Measurements from ENCODE around the gene HYOU1.
"Not testable (repeated sequence)": the region's sequence is repeated elsewhere in the genome, so short reads cannot be mapped to it uniquely, and the experiment has no call there.

The HYOU1 gene, protein sequence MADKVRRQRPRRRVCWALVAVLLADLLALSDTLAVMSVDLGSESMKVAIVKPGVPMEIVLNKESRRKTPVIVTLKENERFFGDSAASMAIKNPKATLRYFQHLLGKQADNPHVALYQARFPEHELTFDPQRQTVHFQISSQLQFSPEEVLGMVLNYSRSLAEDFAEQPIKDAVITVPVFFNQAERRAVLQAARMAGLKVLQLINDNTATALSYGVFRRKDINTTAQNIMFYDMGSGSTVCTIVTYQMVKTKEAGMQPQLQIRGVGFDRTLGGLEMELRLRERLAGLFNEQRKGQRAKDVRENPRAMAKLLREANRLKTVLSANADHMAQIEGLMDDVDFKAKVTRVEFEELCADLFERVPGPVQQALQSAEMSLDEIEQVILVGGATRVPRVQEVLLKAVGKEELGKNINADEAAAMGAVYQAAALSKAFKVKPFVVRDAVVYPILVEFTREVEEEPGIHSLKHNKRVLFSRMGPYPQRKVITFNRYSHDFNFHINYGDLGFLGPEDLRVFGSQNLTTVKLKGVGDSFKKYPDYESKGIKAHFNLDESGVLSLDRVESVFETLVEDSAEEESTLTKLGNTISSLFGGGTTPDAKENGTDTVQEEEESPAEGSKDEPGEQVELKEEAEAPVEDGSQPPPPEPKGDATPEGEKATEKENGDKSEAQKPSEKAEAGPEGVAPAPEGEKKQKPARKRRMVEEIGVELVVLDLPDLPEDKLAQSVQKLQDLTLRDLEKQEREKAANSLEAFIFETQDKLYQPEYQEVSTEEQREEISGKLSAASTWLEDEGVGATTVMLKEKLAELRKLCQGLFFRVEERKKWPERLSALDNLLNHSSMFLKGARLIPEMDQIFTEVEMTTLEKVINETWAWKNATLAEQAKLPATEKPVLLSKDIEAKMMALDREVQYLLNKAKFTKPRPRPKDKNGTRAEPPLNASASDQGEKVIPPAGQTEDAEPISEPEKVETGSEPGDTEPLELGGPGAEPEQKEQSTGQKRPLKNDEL

DNA sequence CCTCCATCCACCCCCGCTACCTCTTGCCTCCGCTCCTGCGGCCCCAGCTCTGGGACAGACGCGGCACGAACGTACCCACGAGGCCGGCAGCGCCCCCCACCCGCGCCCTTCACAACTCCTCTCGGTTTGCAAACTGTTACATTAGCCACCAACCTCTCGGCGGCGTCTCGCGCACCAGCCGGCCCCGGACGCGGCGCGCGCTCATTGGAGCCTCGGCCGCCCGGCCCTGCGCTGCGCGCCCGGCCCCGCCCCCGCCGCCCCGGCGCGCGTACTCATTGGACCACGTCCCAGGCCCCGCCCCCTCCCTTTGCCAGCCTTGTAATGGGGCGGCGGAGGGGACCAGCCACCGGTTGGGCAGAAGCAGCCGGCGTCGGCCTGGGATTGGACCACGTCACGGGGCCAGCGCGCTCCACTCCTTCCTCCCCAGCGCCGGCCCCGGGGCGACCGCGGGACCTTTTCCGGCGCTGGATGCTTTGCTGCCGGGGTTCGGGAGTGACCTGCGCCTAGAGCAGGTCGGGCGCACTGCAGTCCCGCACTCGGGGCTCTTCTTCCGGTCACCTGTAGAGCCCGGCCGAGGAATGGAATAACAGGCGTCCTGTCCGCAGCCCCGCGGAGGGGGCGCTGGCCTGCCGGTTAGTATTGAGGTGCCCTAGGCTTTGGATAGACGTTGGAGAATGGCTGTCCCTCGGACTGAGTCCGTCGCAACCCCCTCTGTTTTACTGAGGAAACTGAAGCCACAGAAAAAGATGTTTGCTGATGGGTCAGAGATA is at the start of gene HYOU1:
TSS of gene HYOU1 (minus strand) at position 206 of the 770 bp plus-strand sequence. CDS start 1,045 bp downstream, outside the sequence.
- DNase-seq = peak; percentile 97 to 99

DNA sequence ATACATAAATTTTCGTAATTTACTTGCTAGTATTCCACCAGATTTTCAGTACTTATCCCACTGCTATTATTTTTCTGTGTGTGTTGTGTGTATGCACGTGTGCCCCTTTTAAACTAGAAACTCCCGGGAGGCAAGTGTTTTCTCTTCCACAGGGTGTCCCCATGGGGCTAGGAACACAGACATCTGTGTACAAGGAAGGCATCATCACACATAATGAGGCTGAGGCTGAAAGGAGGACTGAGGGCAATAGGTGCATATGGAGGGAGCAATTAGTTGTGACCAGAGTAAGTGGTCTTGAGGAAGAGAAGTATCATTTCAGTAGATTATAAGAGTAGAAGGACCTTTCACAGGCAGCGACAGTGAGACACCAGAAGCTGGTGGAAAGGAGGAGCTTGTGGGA is 46.8 kb upstream of the HYOU1 start:
- DNase-seq = no peak

DNA sequence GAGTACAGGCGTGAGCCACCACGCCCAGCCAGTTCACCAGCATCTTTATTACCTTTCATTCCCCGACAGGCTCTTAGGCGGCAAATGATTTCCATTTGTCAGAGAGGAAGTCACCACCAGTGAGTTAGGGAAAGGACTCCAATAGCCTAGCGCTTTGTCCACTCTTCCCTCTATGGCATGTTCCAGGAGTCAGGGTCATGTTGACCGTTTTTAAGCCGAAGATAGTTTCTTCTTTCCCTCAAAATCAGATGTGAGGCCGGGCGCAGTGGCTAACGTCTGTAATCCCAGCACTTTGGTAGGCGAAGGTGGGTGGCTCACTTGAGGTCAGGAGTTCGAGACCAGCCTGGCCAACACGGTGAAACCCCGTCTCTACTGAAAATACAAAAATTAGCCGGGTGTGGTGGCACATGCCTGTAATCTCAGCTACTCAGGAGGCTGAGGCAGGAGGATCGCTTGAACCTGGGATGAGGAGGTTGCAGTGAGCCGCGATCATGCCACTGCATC is 46.2 kb upstream of the HYOU1 start:
- DNase-seq = not testable (repeated sequence)

DNA sequence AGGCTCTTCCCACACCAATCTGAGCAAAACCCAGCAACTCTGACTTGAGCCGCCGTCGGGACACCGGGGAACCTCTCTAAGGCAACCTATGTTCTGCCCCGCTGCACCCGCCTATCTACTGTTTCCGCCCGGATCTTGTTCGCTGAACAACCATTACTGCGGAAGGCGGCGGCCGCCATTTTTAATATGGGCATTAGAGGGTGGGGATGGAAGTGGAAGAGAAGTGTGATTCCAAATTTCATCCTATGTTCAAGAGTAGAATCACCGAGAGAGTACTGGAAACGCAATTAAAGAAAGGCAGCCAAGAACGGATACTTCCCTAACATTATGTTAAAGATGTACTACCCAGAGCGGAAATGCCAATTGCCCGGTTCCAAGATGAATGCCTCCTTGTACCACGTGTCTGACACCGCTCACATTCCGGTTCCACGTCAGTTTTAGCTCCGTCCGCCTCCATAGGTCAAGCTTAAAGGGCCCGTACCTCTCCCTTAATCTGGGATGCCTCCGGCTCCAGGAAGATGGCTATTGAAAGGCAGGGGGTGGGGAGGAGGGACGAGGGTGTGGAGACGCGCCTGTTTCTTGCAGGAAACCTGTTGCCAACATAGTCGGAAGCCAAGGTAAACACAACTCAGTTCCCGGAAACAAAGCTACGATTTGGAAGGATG is 44.9 kb upstream of the HYOU1 start, which contains the start of gene DPAGT1:
TSS of gene DPAGT1 (minus strand) at position 95 of the 665 bp plus-strand sequence. CDS start 198 bp downstream, outside the sequence.
- DNase-seq = peak; percentile 77 to 83

DNA sequence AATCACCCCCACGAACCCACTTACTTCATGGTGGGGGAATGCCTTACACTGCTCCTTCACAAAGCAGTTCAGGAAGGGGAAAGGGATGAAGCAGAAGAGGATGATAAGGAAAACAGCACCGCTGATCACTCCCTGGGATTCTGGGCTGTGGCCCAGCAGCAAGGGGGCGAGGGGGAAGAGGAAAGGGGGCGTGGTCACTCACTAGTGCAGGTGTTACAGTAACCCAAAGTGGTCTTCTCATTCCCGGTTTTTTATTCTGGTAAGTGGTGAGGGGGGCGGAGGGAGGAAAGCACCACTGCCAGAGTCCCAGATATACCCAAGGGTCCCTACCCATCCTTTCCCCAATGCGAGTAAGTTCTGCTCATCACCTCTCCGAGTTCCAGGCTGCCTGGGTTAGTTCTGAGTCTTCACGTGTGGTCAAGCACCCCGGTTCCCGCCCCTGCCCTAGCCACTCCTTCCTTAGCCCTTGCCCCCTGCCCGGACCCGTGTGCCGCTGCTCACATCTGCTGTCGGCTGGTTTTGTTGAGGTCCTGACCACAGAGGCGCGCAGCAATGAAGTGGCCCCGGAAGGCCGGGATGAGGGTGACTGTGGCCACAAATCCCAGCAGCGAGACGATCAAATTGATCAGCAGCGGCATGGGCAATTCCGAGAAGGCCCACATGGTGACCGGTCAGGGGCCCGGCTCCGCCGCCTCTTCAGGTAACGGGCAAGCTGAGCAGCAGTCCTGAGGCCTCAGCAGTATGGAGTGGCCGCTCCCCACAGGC is 44.2 kb upstream of the HYOU1 start:
- no peak for DNase-seq

DNA sequence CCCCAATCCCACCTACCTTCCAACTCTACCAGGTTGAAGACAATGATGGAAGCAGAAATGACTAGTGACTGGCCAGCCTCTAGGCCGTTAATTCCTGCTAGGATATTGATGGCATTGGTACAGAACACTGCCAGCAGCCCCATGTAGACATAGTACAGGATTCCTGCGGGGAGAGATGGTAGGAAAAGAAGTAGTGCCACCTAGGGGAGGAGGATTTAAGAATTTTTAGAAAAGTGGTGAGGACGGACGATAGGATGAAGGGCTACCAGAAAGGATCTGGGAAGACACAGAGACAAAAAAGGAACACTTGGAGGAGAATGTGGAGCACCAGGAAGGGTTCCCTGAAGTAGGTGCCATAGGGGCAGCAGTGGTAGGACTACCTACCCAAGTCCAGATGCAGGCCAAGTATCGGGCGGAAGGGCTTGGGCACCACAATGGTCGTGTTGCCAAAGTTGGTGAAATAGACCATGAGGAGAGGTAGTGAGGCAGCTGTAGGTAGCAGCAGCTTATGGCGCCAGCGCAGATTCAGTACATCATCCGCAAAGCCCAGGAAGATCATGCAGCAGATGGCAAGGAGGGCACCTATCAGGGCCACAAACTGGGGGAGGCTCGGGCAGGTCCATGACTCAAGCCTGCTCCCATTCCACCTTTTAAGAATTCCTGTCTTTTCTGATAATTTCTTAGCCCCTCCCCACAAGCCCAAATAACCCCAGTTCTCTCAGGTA is 43.4 kb upstream of the HYOU1 start:
- DNase-seq = no peak

DNA sequence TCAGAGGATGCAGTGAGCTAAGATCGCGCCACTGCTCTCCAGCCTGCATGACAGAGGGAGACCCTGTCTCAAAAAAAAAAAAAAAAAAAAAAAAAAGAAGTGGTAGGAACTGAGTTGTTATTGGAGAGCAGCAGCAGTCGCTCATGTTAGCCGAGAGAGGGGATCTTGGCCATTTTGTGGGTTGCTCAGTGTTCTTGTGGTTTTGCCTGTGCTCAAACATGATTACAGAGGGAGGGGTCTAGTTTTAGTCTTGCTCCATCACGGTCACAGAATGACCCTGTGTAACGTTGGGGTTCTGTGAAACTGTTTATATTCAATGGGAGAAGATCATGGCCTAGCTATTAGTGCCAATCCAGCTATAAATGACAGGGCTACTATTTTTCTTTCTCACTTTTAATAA is 42.7 kb upstream of the HYOU1 start:
- DNase-seq = no peak

DNA sequence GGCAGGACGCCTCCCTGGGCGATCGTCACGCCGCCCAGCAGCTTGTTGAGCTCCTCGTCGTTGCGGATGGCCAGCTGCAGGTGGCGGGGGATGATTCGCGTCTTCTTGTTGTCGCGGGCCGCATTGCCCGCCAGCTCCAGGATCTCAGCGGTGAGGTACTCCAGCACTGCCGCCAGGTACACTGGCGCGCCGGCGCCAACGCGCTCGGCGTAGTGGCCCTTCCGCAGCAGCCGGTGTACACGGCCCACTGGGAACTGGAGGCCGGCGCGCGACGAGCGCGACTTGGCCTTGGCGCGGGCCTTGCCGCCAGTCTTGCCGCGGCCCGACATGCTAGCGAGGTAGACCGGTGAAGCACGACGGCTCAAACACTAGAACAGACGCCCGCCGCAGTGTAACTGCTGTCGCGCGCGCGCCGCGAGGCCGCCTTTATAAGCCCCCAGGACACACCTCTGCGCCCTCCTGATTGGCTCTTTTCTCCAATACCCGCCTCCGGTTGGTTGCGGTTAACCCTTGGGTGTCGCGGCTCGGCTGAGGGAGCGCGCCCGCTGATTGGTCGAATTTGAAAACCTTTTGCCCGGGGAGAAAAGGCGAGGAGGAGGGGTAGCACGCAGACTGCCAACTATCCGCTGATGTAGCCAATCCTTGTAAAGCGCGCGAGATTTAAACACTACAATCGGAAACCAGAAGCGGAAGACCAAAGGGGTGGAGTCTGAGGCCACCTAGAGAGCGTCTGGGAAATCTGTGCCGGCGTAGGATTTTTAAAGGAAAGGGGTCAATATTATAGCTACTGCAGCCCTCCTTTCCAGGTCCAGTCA is 38.3 kb upstream of the HYOU1 start:
- peak; percentile 97 to 100 for DNase-seq

DNA sequence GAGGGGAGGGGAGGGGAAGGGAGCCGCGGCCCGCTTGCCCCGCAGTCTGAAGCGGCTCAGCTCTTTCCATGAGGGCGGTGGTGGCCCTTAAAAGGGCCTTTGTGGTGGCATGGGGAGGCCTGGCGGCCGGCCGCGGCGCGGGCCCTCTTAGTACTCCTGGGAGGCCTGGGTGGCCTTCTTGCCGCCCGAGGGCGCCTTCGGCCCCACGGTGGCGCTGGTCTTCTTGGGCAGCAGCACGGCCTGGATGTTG is 37.7 kb upstream of the HYOU1 start:
- peak; percentile 55 to 59 for DNase-seq

DNA sequence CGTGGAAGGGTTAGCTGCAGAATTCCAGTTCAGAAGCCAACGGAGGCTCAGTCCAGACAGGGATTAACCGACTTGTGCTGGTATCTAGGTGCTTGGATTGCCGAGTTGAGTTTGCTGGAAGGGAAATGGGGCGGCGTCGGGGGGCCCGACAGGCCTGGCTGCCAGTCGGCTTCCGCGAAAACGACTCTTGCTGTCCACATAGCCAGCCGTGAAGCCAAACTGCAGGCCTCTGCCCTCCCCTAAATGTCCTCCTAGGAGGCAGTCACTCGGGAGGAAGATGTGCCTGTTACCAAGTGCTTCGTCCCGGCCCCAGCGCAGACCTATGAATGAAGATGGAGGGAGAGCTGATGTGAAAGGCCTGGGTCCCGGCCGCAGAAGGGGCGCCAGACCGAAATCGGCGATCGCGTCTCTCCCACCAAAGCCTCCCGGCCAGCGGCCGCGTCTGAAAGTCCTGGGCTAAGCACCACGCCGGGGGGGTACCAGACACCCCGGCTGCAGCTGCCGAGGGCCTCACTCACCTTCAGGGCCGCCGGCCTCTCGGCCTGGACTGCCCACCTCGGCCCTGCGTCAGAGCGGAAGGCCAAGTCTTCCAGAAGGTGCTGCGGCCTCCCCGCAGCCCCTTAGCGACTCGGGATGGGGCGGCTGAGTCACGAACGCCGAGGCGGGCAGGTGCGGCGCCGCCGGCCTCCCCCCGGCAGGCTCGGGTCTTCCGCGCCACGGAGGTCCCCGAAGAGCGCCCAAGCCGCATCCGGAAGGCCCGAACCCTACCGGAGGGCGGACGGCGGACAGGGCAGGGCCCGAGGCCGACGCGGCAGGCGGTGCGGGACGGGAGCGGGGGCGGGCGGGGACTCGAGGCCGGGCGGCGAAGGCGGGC is 37.2 kb upstream of the HYOU1 start:
- DNase-seq = peak; percentile 58 to 61

DNA sequence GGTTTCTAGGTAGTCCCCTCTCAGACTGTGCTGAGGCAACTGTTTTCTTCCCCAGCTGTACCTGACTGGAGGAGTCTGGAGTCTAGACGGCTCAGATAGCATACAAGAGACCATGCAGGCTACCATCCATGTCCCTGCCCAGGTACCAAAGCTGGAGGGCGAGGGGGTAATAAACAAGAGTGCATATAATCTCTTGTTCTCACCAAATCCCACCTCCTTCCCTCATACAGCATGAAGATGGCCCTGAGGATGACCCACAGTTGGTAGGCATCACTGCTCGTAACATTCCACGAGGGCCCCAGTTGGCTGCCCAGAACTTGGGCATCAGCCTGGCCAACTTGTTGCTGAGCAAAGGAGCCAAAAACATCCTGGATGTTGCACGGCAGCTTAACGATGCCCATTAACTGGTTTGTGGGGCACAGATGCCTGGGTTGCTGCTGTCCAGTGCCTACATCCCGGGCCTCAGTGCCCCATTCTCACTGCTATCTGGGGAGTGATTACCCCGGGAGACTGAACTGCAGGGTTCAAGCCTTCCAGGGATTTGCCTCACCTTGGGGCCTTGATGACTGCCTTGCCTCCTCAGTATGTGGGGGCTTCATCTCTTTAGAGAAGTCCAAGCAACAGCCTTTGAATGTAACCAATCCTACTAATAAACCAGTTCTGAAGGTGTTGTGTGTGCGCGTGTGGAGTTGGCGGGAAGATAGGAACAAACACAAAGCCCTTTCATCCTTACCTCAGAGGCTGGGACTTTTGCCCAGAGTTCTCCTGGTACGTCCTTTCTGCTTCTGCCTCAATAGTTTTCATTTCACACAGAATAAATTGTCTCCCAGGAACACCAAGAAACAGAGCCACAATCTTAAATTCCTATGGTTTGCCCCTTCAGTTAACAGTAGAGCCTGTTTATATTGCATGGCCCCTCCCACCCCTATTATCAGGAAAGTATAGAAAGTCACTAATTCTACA is 36.2 kb upstream of the HYOU1 start:
- no peak for DNase-seq

DNA sequence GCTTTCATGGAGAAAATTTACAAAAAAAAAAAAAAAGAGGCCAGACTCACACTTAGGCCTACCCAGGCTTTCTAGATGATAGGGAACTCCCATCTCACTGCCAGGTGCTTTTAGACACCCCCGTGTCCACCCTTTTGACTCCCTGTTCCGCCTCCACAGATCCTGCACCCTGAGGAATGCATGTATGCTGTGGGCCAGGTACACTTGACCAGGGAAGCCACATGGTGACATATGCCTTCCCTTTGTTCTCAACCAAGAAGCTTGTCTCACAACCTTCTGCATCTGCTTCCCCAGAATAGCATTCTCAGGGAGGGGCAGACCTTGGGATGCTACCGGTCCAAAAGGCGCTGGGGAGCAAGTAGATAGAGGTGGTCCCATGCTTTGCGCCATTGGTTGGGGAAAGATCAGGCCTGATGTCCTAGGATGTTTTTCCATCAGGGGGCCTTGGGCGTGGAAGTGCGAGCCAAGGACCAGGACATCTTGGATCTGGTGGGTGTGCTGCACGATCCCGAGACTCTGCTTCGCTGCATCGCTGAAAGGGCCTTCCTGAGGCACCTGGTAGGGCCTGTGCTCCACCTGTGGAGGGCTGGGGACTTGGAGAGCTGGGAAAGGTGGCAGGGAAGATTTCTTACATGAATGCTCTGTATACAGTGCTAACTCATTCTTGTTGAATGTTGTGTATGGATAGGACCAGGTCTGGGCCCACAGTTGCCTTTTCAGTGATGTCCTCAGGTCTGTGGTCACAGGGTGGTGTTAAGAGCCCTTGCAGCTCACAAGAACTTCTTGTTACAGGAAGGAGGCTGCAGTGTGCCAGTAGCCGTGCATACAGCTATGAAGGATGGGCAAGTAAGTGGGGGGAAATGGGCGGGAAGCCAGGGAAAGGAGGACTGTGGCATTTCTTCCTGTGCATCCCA is 35.2 kb upstream of the HYOU1 start:
- DNase-seq = no peak

DNA sequence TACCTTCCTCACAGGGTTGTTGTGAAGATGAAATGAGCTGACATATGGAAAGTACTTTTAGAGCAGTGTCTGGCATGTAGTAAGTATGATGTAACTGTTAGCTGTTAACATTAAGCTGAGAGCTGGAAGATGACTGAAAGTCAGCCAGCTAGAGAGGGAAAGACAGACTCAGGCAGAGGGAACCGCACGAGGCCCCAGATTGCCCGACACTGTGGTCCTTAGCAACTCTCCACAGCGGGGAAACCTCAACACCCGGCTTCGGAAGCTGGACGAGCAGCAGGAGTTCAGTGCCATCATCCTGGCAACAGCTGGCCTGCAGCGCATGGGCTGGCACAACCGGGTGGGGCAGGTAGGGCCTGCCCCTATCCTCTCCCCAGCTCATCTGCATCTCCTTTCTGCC is 34.2 kb upstream of the HYOU1 start:
- DNase-seq = no peak

DNA sequence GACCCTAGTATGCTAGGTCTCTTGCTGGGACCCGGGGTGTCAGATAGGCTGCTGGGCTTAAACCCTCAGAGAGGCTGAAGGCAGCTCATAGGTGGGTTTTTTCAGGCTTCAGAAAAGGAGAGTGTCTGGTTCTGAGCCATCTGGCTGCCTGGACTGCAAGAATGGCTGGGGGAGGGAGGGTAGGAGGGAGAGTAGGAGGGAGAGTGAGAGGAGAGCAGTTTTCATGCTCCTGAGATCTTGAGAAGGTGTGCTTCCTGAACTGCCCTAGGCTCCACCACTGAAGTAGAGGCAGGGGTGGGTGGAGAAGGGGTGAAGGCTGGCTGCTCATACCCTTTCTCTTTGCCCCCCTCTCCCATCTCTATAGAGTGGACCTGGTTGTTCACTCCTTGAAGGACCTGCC is 32.3 kb upstream of the HYOU1 start:
- no peak for DNase-seq

DNA sequence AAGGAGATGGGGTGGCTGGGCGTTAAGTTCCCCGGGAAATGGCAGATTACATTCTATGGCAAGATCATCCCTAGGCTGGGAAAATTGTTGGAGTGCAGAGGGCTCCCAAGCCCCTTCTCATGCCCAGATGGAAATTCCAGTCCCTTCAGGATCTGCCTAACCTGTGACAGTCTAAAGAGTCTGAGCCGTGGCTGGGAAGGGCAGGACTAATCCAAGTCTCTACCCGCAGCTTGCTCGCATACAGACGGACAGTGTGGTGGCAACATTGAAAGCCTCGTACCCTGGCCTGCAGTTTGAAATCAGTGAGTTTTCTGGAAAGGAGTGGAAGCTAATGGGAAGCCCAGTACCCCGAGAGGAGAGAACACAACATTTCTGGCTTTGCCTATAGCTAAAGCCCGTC is 31.4 kb upstream of the HYOU1 start:
- no peak for DNase-seq

DNA sequence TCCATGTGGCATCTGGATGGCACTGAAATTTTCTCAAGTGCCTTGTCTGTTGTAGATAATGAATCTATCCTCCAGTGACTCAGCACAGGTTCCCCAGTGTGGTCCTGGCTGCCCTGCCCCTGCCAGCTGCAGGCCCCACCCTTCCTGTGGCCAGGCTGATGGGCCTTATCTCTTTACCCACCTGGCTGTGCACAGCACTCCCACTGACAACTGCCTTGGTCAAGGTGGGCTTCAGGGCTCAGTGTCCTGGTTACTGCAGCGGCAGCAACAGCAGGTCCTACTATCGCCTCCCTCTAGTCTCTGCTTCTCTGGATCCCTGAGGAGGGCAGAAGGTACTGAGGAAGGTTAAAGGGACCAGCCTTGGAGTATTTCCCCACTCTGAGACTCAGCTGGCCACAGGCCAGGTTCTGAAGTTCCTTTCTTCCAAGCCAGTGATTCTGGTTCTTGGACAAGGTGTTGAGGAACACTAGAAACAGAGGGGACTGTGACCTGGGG is 30.8 kb upstream of the HYOU1 start:
- DNase-seq = no peak
